HG02763 (cell line): ENCODE results near the gene RIMBP3B.
"Not testable (repeated sequence)": the region's sequence is repeated elsewhere in the genome, so short reads cannot be mapped to it uniquely, and the experiment has no call there.

Experiments
- ATAC-seq: cut with Tn5 transposase; IDR thresholded peaks from one replicate; pipeline ENCODE4 v1.9.1; 2021; ENCODE audit warnings: mild to moderate bottlenecking, moderate library complexity; ENCODE audit not compliant: unreplicated experiment

Gene RIMBP3B

GRCh38 chr22:21383701-21384467, at the start of gene RIMBP3B:
RIMBP3B (plus strand) TSS chr22:21383751; CDS start chr22:21383859, 108 bp downstream.
- not testable (repeated sequence) for ATAC-seq

GRCh38 chr22:21357527-21357926, 26.0 kb upstream of the RIMBP3B start:
- ATAC-seq: not testable (repeated sequence)

GRCh38 chr22:21360525-21360924, 23.0 kb upstream of the RIMBP3B start:
- ATAC-seq: not testable (repeated sequence)

GRCh38 chr22:21362473-21362872, 21.1 kb upstream of the RIMBP3B start:
- ATAC-seq: not testable (repeated sequence)

GRCh38 chr22:21363061-21363460, 20.5 kb upstream of the RIMBP3B start:
- not testable (repeated sequence) for ATAC-seq

- not testable (repeated sequence) for ATAC-seq
Observed at GRCh38 chr22:21363803-21364202, 19.7 kb upstream of the RIMBP3B start.

GRCh38 chr22:21364362-21364761, 19.2 kb upstream of the RIMBP3B start:
- not testable (repeated sequence) for ATAC-seq

- ATAC-seq: not testable (repeated sequence)
Observed at GRCh38 chr22:21365337-21365736, 18.2 kb upstream of the RIMBP3B start.

- not testable (repeated sequence) for ATAC-seq
Observed at GRCh38 chr22:21368603-21369310, 14.8 kb upstream of the RIMBP3B start.

- ATAC-seq: not testable (repeated sequence)
Observed at GRCh38 chr22:21375880-21376279, 7.7 kb upstream of the RIMBP3B start.

GRCh38 chr22:21384468-21385357, 1.2 kb downstream of the RIMBP3B start:
- not testable (repeated sequence) for ATAC-seq

GRCh38 chr22:21389480-21389879, 5.9 kb downstream of the RIMBP3B start:
- ATAC-seq: not testable (repeated sequence)

- ATAC-seq: not testable (repeated sequence)
Observed at GRCh38 chr22:21390013-21390412, 6.5 kb downstream of the RIMBP3B start.

GRCh38 chr22:21394613-21395012, 11.1 kb downstream of the RIMBP3B start:
- ATAC-seq: not testable (repeated sequence)

GRCh38 chr22:21401197-21401969, 17.8 kb downstream of the RIMBP3B start:
- ATAC-seq: not testable (repeated sequence)

- not testable (repeated sequence) for ATAC-seq
Observed at GRCh38 chr22:21402763-21403314, 19.3 kb downstream of the RIMBP3B start.

GRCh38 chr22:21407139-21407538, 23.6 kb downstream of the RIMBP3B start:
- ATAC-seq: not testable (repeated sequence)

GRCh38 chr22:21407792-21408191, 24.2 kb downstream of the RIMBP3B start:
- not testable (repeated sequence) for ATAC-seq

GRCh38 chr22:21416375-21416774, 32.8 kb downstream of the RIMBP3B start:
- ATAC-seq: not testable (repeated sequence)
